SK-N-SH treated with all-trans-retinoic acid at 6 μM for 48 hours (cell line): ENCODE results near the gene CCDC178.

ENCODE experiments used
- ATAC-seq: fragments of 200-7000 bp; cut with Tn5 transposase; 3 replicates; pipeline ENCODE4 v1.9.1; 2020; ENCODE audit warnings: mild to moderate bottlenecking, moderate library complexity
- BACH2 ChIP-seq: fragments of 250-450 bp; sonication (Bioruptor Pico); IDR thresholded peaks from 2 replicates; pipeline ENCODE4 v1.9.0; 2021; ENCODE audit warnings: mild to moderate bottlenecking, borderline replicate concordance
- CSDC2 ChIP-seq: fragments of 250-450 bp; sonication (Bioruptor Pico); IDR thresholded peaks from 2 replicates; pipeline ENCODE4 v1.5.0; 2020; ENCODE audit warnings: mild to moderate bottlenecking, moderate library complexity
- CSRNP3 ChIP-seq: fragments of 250-450 bp; sonication (Bioruptor Pico); IDR thresholded peaks from 2 replicates; pipeline ENCODE4 v1.5.1; 2021; ENCODE audit warnings: mild to moderate bottlenecking, moderate library complexity
- ESRRG ChIP-seq: fragments of 250-450 bp; sonication (Bioruptor Pico); IDR thresholded peaks from 2 replicates; pipeline ENCODE4 v1.6.1; 2021; ENCODE audit warnings: mild to moderate bottlenecking
- ISL1 ChIP-seq: fragments of 250-450 bp; sonication (Bioruptor Pico); IDR thresholded peaks from 2 replicates; pipeline ENCODE4 v2.1.2; 2022; ENCODE audit warnings: mild to moderate bottlenecking, moderate library complexity
- OSR1 ChIP-seq: fragments of 250-450 bp; sonication (Bioruptor Pico); IDR thresholded peaks from 2 replicates; pipeline ENCODE4 v1.8.0; 2022; ENCODE audit warnings: moderate library complexity, mild to moderate bottlenecking, inconsistent platforms
- PATZ1 ChIP-seq: fragments of 250-450 bp; sonication (Bioruptor Pico); IDR thresholded peaks from 2 replicates; pipeline ENCODE4 v1.8.0; 2020; ENCODE audit warnings: mild to moderate bottlenecking, moderate library complexity, borderline replicate concordance
- PPARA ChIP-seq: fragments of 250-450 bp; sonication (Bioruptor Pico); IDR thresholded peaks from 2 replicates; pipeline ENCODE4 v1.5.0; 2020; ENCODE audit warnings: mild to moderate bottlenecking, borderline replicate concordance
- RARB ChIP-seq: fragments of 250-450 bp; sonication (Bioruptor Pico); IDR thresholded peaks from 2 replicates; pipeline ENCODE4 v1.8.0; 2021; ENCODE audit warnings: mild to moderate bottlenecking, moderate library complexity
- SNAI2 ChIP-seq: fragments of 250-450 bp; sonication (Bioruptor Pico); IDR thresholded peaks from 2 replicates; pipeline ENCODE4 v1.5.0; 2020; ENCODE audit warnings: mild to moderate bottlenecking, moderate library complexity
- TCF4 ChIP-seq: fragments of 250-450 bp; sonication (Bioruptor Pico); IDR thresholded peaks from 2 replicates; pipeline ENCODE4 v1.8.0; 2021; ENCODE audit warnings: mild to moderate bottlenecking, moderate library complexity, borderline replicate concordance
- TOX ChIP-seq: fragments of 250-450 bp; sonication (Bioruptor Pico); IDR thresholded peaks from 2 replicates; pipeline ENCODE4 v1.8.0; 2021; ENCODE audit warnings: mild to moderate bottlenecking, moderate library complexity, borderline replicate concordance
- ZC3H10 ChIP-seq: fragments of 250-450 bp; sonication (Bioruptor Pico); IDR thresholded peaks from 2 replicates; pipeline ENCODE4 v1.5.1; 2021; ENCODE audit warnings: mild to moderate bottlenecking, moderate library complexity
- ZFP3 ChIP-seq: fragments of 250-450 bp; sonication (Bioruptor Pico); IDR thresholded peaks from 2 replicates; pipeline ENCODE4 v1.5.0; 2020; ENCODE audit warnings: mild to moderate bottlenecking, moderate library complexity
- ZFP30 ChIP-seq: fragments of 450-650 bp; formaldehyde crosslinking; IDR thresholded peaks from 2 replicates; pipeline ENCODE4 v1.5.0; 2022; ENCODE audit warnings: mild to moderate bottlenecking, moderate library complexity
- ZNF565 ChIP-seq: fragments of 450-650 bp; formaldehyde crosslinking; conservative IDR thresholded peaks from 2 replicates; pipeline ENCODE4 v1.5.0; 2020; ENCODE audit warnings: low read depth, mild to moderate bottlenecking, moderate library complexity
- ZNF70 ChIP-seq: fragments of 450-650 bp; formaldehyde crosslinking; IDR thresholded peaks from 2 replicates; pipeline ENCODE4 v1.5.0; 2020; ENCODE audit warnings: mild to moderate bottlenecking, moderate library complexity
- ZNF8 ChIP-seq: fragments of 450-650 bp; formaldehyde crosslinking; IDR thresholded peaks from 2 replicates; pipeline ENCODE4 v1.5.0; 2020; ENCODE audit warnings: mild to moderate bottlenecking, moderate library complexity
- TF ChIP-seq, protein P1 (sequence below): fragments of 250-450 bp; sonication (Bioruptor Pico); IDR thresholded peaks from 2 replicates; pipeline ENCODE4 v1.8.0; 2021; ENCODE audit warnings: low read depth, mild to moderate bottlenecking, moderate library complexity, borderline replicate concordance
- TF ChIP-seq, protein P2 (sequence below): fragments of 250-450 bp; sonication (Bioruptor Pico); IDR thresholded peaks from 2 replicates; pipeline ENCODE4 v1.5.0; 2020; ENCODE audit warnings: mild to moderate bottlenecking, moderate library complexity

CCDC178 gene

GRCh38 chr18:32974421-32975162 lies 465.9 kb downstream of the CCDC178 start (continued):
- no peak for TF ChIP-seq CSRNP3
- TF ChIP-seq OSR1 (CRISPR knock-in tag), result no peak

- no peak for ATAC-seq
Observed at GRCh38 chr18:32968248-32968647, 472.3 kb downstream of the CCDC178 start.

GRCh38 chr18:32966141-32966540 lies 474.4 kb downstream of the CCDC178 start:
- no peak for ATAC-seq
- TF ChIP-seq ZFP30 (CRISPR knock-in tag) (no peak), ZNF565 (CRISPR knock-in tag) (no peak), ZFP3 (CRISPR knock-in tag) (no peak), CSRNP3 (no peak), PPARA (CRISPR knock-in tag) (no peak), SNAI2 (CRISPR knock-in tag) (no peak), TCF4 (CRISPR knock-in tag) (no peak), BACH2 (no peak), ZNF8 (CRISPR knock-in tag) (no peak)
- TF ChIP-seq, protein P1, sequence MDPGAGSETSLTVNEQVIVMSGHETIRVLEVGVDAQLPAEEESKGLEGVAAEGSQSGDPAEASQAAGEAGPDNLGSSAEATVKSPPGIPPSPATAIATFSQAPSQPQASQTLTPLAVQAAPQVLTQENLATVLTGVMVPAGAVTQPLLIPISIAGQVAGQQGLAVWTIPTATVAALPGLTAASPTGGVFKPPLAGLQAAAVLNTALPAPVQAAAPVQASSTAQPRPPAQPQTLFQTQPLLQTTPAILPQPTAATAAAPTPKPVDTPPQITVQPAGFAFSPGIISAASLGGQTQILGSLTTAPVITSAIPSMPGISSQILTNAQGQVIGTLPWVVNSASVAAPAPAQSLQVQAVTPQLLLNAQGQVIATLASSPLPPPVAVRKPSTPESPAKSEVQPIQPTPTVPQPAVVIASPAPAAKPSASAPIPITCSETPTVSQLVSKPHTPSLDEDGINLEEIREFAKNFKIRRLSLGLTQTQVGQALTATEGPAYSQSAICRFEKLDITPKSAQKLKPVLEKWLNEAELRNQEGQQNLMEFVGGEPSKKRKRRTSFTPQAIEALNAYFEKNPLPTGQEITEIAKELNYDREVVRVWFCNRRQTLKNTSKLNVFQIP (CRISPR knock-in tag), result no peak

More at GRCh38 chr18:32968248-32968647, 472.3 kb downstream of the CCDC178 start:
- TF ChIP-seq PATZ1 (CRISPR knock-in tag) (no peak), OSR1 (CRISPR knock-in tag) (no peak), TCF4 (CRISPR knock-in tag) (no peak), PPARA (CRISPR knock-in tag) (no peak), RARB (CRISPR knock-in tag) (no peak), ESRRG (no peak), TOX (CRISPR knock-in tag) (no peak), SNAI2 (CRISPR knock-in tag) (no peak), ZNF70 (CRISPR knock-in tag) (no peak), ZNF8 (CRISPR knock-in tag) (no peak), CSRNP3 (no peak), ZNF565 (CRISPR knock-in tag) (no peak), ZFP3 (CRISPR knock-in tag) (no peak), ISL1 (CRISPR knock-in tag) (no peak), ZC3H10 (CRISPR knock-in tag) (no peak), CSDC2 (CRISPR knock-in tag) (no peak), BACH2 (no peak)
- TF ChIP-seq, protein P1 (CRISPR knock-in tag), result no peak
- TF ChIP-seq, protein P2, sequence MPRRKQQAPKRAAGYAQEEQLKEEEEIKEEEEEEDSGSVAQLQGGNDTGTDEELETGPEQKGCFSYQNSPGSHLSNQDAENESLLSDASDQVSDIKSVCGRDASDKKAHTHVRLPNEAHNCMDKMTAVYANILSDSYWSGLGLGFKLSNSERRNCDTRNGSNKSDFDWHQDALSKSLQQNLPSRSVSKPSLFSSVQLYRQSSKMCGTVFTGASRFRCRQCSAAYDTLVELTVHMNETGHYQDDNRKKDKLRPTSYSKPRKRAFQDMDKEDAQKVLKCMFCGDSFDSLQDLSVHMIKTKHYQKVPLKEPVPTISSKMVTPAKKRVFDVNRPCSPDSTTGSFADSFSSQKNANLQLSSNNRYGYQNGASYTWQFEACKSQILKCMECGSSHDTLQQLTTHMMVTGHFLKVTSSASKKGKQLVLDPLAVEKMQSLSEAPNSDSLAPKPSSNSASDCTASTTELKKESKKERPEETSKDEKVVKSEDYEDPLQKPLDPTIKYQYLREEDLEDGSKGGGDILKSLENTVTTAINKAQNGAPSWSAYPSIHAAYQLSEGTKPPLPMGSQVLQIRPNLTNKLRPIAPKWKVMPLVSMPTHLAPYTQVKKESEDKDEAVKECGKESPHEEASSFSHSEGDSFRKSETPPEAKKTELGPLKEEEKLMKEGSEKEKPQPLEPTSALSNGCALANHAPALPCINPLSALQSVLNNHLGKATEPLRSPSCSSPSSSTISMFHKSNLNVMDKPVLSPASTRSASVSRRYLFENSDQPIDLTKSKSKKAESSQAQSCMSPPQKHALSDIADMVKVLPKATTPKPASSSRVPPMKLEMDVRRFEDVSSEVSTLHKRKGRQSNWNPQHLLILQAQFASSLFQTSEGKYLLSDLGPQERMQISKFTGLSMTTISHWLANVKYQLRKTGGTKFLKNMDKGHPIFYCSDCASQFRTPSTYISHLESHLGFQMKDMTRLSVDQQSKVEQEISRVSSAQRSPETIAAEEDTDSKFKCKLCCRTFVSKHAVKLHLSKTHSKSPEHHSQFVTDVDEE, result no peak
